H9 (cell line): ENCODE measurements around the gene SLC51B. TPM values are rescaled to one million over a fixed set of nuclear protein-coding genes. Genes with fewer than 3 reads are reported as not detected.
A peak's percentile ranks its signal among the peaks of the same experiment; 100 is the strongest.

Experiments
- DNase-seq: peaks from one replicate; pipeline ENCODE4 v3.0.0-alpha.2; 2017
- H2AFZ ChIP-seq: one replicate; pipeline ENCODE4 v1.6.1; 2013; ENCODE audit warnings: mild to moderate bottlenecking, low read length, control low read depth, moderate library complexity
- H2AK5ac ChIP-seq: 2 replicates; pipeline ENCODE4 v1.6.1; 2013; ENCODE audit warnings: low read length, control low read depth, mixed read lengths; ENCODE audit not compliant: insufficient read length
- H2BK120ac ChIP-seq: one replicate; pipeline ENCODE4 v1.6.1; 2013; ENCODE audit warnings: low read depth, mild to moderate bottlenecking, low read length, control low read depth, inconsistent platforms; ENCODE audit not compliant: poor library complexity, severe bottlenecking
- H2BK12ac ChIP-seq: 2 replicates; pipeline ENCODE4 v1.6.1; 2013; ENCODE audit warnings: low read length, control low read depth, mixed read lengths, low read depth; ENCODE audit not compliant: insufficient read length
- H2BK15ac ChIP-seq: 2 replicates; pipeline ENCODE4 v1.6.1; 2013; ENCODE audit warnings: low read depth, low read length, control low read depth
- H2BK20ac ChIP-seq: one replicate; pipeline ENCODE4 v1.6.1; 2013; ENCODE audit warnings: low read depth, mild to moderate bottlenecking, low read length, control low read depth, inconsistent platforms; ENCODE audit not compliant: poor library complexity, severe bottlenecking
- H2BK5ac ChIP-seq: 2 replicates; pipeline ENCODE4 v1.6.1; 2013; ENCODE audit warnings: low read length, control low read depth, mixed read lengths; ENCODE audit not compliant: insufficient read length
- H3K14ac ChIP-seq: 2 replicates; pipeline ENCODE4 v1.6.1; 2013; ENCODE audit warnings: low read length, control low read depth; ENCODE audit not compliant: insufficient read depth
- H3K18ac ChIP-seq: 2 replicates; pipeline ENCODE4 v1.6.1; 2013; ENCODE audit warnings: low read depth, mild to moderate bottlenecking, mixed read lengths, low read length, control low read depth; ENCODE audit not compliant: insufficient read length
- H3K23ac ChIP-seq: 2 replicates; pipeline ENCODE4 v1.6.1; 2013; ENCODE audit warnings: low read length, control low read depth, mixed read lengths, low read depth; ENCODE audit not compliant: insufficient read length
- H3K23me2 ChIP-seq: 2 replicates; pipeline ENCODE4 v1.6.1; 2013; ENCODE audit warnings: low read depth, mild to moderate bottlenecking, mixed read lengths, low read length, control low read depth; ENCODE audit not compliant: insufficient read length, poor library complexity, severe bottlenecking
- H3K27ac ChIP-seq: 2 replicates; pipeline ENCODE4 v1.5.1; 2013; ENCODE audit warnings: low read length, control low read depth, mixed read lengths, low read depth; ENCODE audit not compliant: insufficient read length
- H3K27me3 ChIP-seq: 2 replicates; pipeline ENCODE4 v1.6.1; 2013; ENCODE audit warnings: low read length, control low read depth, inconsistent platforms; ENCODE audit not compliant: insufficient read depth
- H3K4ac ChIP-seq: 2 replicates; pipeline ENCODE4 v1.6.1; 2013; ENCODE audit warnings: low read depth, mild to moderate bottlenecking, control low read depth, inconsistent platforms, low read length, moderate library complexity
- H3K4me1 ChIP-seq: 2 replicates; pipeline ENCODE4 v1.6.1; 2013; ENCODE audit warnings: low read length, control low read depth, inconsistent platforms; ENCODE audit not compliant: insufficient read depth
- H3K4me2 ChIP-seq: 2 replicates; pipeline ENCODE4 v1.6.1; 2013; ENCODE audit warnings: low read length, control low read depth, mixed read lengths; ENCODE audit not compliant: insufficient read length, insufficient read depth
- H3K56ac ChIP-seq: 2 replicates; pipeline ENCODE4 v1.6.1; 2013; ENCODE audit warnings: low read depth, mild to moderate bottlenecking, mixed read lengths, low read length, control low read depth; ENCODE audit not compliant: insufficient read length
- H3K79me1 ChIP-seq: 2 replicates; pipeline ENCODE4 v1.6.1; 2013; ENCODE audit warnings: low read depth, mild to moderate bottlenecking, moderate library complexity, low read length, control low read depth, inconsistent platforms; ENCODE audit not compliant: insufficient read depth, poor library complexity, severe bottlenecking
- H3K79me2 ChIP-seq: 2 replicates; pipeline ENCODE4 v1.6.1; 2013; ENCODE audit warnings: low read length, control low read depth, inconsistent platforms; ENCODE audit not compliant: insufficient read depth
- H3K9ac ChIP-seq: 2 replicates; pipeline ENCODE4 v1.6.1; 2013; ENCODE audit warnings: low read length, control low read depth, mixed read lengths; ENCODE audit not compliant: insufficient read length; ENCODE audit errors: extremely low read depth
- H3K9me3 ChIP-seq: one replicate; pipeline ENCODE4 v1.6.1; 2013; ENCODE audit warnings: low read depth, low read length, inconsistent platforms; ENCODE audit not compliant: control insufficient read depth
- H3T11ph ChIP-seq: one replicate; pipeline ENCODE4 v1.6.1; 2013; ENCODE audit warnings: mild to moderate bottlenecking, low read length, control low read depth, inconsistent platforms
- H4K20me1 ChIP-seq: one replicate; pipeline ENCODE4 v1.6.1; 2013; ENCODE audit not compliant: control insufficient read depth, insufficient read length, insufficient read depth
- H4K5ac ChIP-seq: 2 replicates; pipeline ENCODE4 v1.6.1; 2013; ENCODE audit warnings: low read depth, mild to moderate bottlenecking, mixed read lengths, low read length, control low read depth; ENCODE audit not compliant: insufficient read length
- H4K8ac ChIP-seq: replicated peaks from 2 replicates; pipeline ENCODE4 v1.6.1; 2013; ENCODE audit warnings: low read length, control low read depth, mixed read lengths, low read depth; ENCODE audit not compliant: insufficient read length
- H4K91ac ChIP-seq: 2 replicates; pipeline ENCODE4 v1.6.1; 2013; ENCODE audit warnings: low read depth, mild to moderate bottlenecking, moderate library complexity, mixed read lengths, low read length, control low read depth; ENCODE audit not compliant: insufficient read length
- H3K27ac Mint-ChIP-seq, 3 experiments: 2 replicates in 2 of 3; 3 replicates in 1 of 3; pipeline ENCODE4 v1.8.0; 2020 to 2021; ENCODE audit warnings: mixed read lengths in 3 of 3, mild to moderate bottlenecking in 1 of 3, moderate library complexity in 1 of 3
- H3K27me3 Mint-ChIP-seq: 2 replicates; pipeline ENCODE4 v1.8.0; 2021; ENCODE audit warnings: low read depth, mild to moderate bottlenecking, moderate library complexity, mixed read lengths
- H3K36me3 Mint-ChIP-seq, 3 experiments: 2 replicates in 2 of 3; 3 replicates in 1 of 3; pipeline ENCODE4 v1.8.0; 2020 to 2021; ENCODE audit warnings: low read depth in 3 of 3, mixed read lengths in 3 of 3; ENCODE audit not compliant: insufficient read depth in 1 of 3
- H3K4me1 Mint-ChIP-seq, 2 experiments: 2 replicates each; pipeline ENCODE4 v1.8.0; 2020; ENCODE audit warnings: mixed read lengths in 2 of 2
- H3K4me3 Mint-ChIP-seq, 2 experiments: 2 replicates in 1 of 2; 3 replicates in 1 of 2; pipeline ENCODE4 v1.8.0; 2020 to 2021; ENCODE audit warnings: mild to moderate bottlenecking in 2 of 2, mixed read lengths in 2 of 2, moderate library complexity in 1 of 2
- H3K9me3 Mint-ChIP-seq, 2 experiments: 2 replicates in 1 of 2; 3 replicates in 1 of 2; pipeline ENCODE4 v1.8.0; 2020; ENCODE audit warnings: mild to moderate bottlenecking in 2 of 2, mixed read lengths in 2 of 2, moderate library complexity in 1 of 2
- WGBS: extraction: QIAGEN DNeasy Blood & Tissue Kit; methylation state at CpG from one replicate; pipeline ENCODE4 v1.1.7; 2013; ENCODE audit warnings: missing lambda C conversion rate, low lambda C conversion rate, mixed read lengths; ENCODE audit not compliant: insufficient read length; ENCODE audit errors: extremely low coverage; 5-methylcytosine and 5-hydroxymethylcytosine counted together
- total RNA-seq: library from RNA; stranded (reverse); gene quantifications from 2 replicates; pipeline ENCODE4 v1.2.1, GENCODE V29; 2021
- TF ChIP-seq, protein P1 (sequence below): fragments of 200-600 bp; sonication (generic); conservative IDR thresholded peaks from 3 replicates; pipeline ENCODE4 v1.8.0; 2021; ENCODE audit warnings: antibody characterized with exemption, mild to moderate bottlenecking

Gene SLC51B
- total RNA-seq, 1 experiment from 2014 or later: not detected

DNA sequence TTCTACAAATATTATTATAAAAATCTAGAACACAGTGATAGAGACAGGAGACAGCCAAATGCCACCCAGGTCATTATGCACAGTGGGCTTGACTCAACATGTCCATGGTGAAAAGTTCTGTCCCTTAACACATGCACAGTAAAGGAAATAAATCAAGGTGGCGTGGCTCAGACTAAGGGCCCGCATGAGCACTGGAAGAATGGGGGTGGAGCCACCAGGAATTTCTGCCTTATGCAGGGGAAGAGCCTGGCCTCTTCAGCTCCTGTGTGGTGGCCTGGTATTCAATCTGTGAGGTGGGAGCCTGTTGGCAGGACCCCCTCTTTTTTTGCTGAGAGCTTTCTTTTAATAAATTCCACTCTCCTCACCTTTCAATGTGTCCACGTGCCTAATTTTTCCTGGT is 38.3 kb upstream of the SLC51B start:
- Histone ChIP-seq H3K9ac (no peak overlapping the region), H2AFZ (no peak overlapping the region), H3K79me2 (no peaks in the 10 kb centered on the region), H2BK15ac (no peak overlapping the region), H4K8ac (no peak overlapping the region), H3K4me2 (no peak overlapping the region), H2BK120ac (no peak overlapping the region), H3K9me3 (no peaks in the 10 kb centered on the region), H3K79me1 (no peaks in the 10 kb centered on the region), H4K20me1 (no peaks in the 10 kb centered on the region), H3K23ac (no peak overlapping the region), H3K18ac (no peak overlapping the region), H3K14ac (no peak overlapping the region), H2BK5ac (no peak overlapping the region), H3K4me1 (no peaks in the 10 kb centered on the region), H2AK5ac (no peak overlapping the region), H3K27me3 (no peaks in the 10 kb centered on the region), H4K5ac (no peak overlapping the region), H3K4ac (no peak overlapping the region), H4K91ac (no peak overlapping the region), H3T11ph (no peak overlapping the region), H2BK20ac (no peak overlapping the region), H3K56ac (no peak overlapping the region), H3K27ac (no peak overlapping the region), H3K23me2 (no peaks in the 10 kb centered on the region), H2BK12ac (no peak overlapping the region)
- TF ChIP-seq, protein P1, sequence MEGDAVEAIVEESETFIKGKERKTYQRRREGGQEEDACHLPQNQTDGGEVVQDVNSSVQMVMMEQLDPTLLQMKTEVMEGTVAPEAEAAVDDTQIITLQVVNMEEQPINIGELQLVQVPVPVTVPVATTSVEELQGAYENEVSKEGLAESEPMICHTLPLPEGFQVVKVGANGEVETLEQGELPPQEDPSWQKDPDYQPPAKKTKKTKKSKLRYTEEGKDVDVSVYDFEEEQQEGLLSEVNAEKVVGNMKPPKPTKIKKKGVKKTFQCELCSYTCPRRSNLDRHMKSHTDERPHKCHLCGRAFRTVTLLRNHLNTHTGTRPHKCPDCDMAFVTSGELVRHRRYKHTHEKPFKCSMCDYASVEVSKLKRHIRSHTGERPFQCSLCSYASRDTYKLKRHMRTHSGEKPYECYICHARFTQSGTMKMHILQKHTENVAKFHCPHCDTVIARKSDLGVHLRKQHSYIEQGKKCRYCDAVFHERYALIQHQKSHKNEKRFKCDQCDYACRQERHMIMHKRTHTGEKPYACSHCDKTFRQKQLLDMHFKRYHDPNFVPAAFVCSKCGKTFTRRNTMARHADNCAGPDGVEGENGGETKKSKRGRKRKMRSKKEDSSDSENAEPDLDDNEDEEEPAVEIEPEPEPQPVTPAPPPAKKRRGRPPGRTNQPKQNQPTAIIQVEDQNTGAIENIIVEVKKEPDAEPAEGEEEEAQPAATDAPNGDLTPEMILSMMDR: no peak
- Mint-ChIP-seq H3K4me3 (no peak overlapping the region), H3K27ac (no peak overlapping the region; a peak in 1 of 7 replicates), H3K4me1 (peaks cover 11% of the 10 kb centered on the region in 2 experiments), H3K36me3 (peaks cover 8 to 38% (median 27%) of the 10 kb centered on the region in 3 experiments; a peak in 6 of 7 replicates), H3K9me3 (no peaks in the 10 kb centered on the region), H3K27me3 (no peaks in the 10 kb centered on the region)
- peak; percentile 56 for DNase-seq
- WGBS: no CpG with 5 or more reads among the region's 3 CpGs
